Hematopoietic multipotent progenitor cell treated with erythropoietin and hydrocortisone succinate and interleukin-3 and kit ligand, for 17 days (in vitro differentiated cells): ENCODE data around the gene CKMT2.

Experiments
- DNase-seq: peaks from one replicate; pipeline ENCODE4 v3.0.0-alpha.2; 2015; ENCODE audit warnings: low spot score

The CKMT2 gene

GRCh38 chr5:81216152-81216551 lies 17.0 kb upstream of the CKMT2 start:
- DNase-seq, result no peak

GRCh38 chr5:81219389-81219788 lies 13.7 kb upstream of the CKMT2 start:
- DNase-seq, result no peak

GRCh38 chr5:81222285-81222684 lies 10.8 kb upstream of the CKMT2 start:
- DNase-seq, result no peak

- no peak for DNase-seq
Observed at GRCh38 chr5:81225463-81225862, 7.7 kb upstream of the CKMT2 start.

GRCh38 chr5:81226286-81226685 lies 6.8 kb upstream of the CKMT2 start:
- no peak for DNase-seq

- no peak for DNase-seq
Observed at GRCh38 chr5:81226949-81227348, 6.2 kb upstream of the CKMT2 start.

- no peak for DNase-seq
Observed at GRCh38 chr5:81228084-81228483, 5.0 kb upstream of the CKMT2 start.

GRCh38 chr5:81230416-81230815 lies 2.7 kb upstream of the CKMT2 start:
- DNase-seq, result no peak

GRCh38 chr5:81232464-81233079 lies 550 bp upstream of the CKMT2 start:
- DNase-seq, result no peak

- DNase-seq, result no peak
Observed at GRCh38 chr5:81234299-81234698, 1.2 kb downstream of the CKMT2 start.

GRCh38 chr5:81234801-81235200 lies 1.7 kb downstream of the CKMT2 start:
- DNase-seq, result no peak

- no peak for DNase-seq
Observed at GRCh38 chr5:81235287-81236072, 2.4 kb downstream of the CKMT2 start.

- DNase-seq, result no peak
Observed at GRCh38 chr5:81238460-81238859, 5.3 kb downstream of the CKMT2 start.

- no peak for DNase-seq
Observed at GRCh38 chr5:81239613-81240012, 6.5 kb downstream of the CKMT2 start.

- DNase-seq, result no peak
Observed at GRCh38 chr5:81241001-81241400, 7.9 kb downstream of the CKMT2 start.

GRCh38 chr5:81241961-81242648 lies 9.0 kb downstream of the CKMT2 start:
- no peak for DNase-seq

GRCh38 chr5:81242906-81243436 lies 9.8 kb downstream of the CKMT2 start:
- no peak for DNase-seq

GRCh38 chr5:81244451-81244850 lies 11.3 kb downstream of the CKMT2 start:
- DNase-seq, result no peak

GRCh38 chr5:81245871-81246235 lies 12.7 kb downstream of the CKMT2 start:
- no peak for DNase-seq

- DNase-seq, result no peak
Observed at GRCh38 chr5:81246697-81247096, 13.6 kb downstream of the CKMT2 start.

GRCh38 chr5:81247441-81247972 lies 14.4 kb downstream of the CKMT2 start:
- no peak for DNase-seq

GRCh38 chr5:81249240-81249639 lies 16.1 kb downstream of the CKMT2 start:
- no peak for DNase-seq

- no peak for DNase-seq
Observed at GRCh38 chr5:81250004-81250403, 16.9 kb downstream of the CKMT2 start.
